ENCODE measurements around the gene OR14C36.

DNA sequence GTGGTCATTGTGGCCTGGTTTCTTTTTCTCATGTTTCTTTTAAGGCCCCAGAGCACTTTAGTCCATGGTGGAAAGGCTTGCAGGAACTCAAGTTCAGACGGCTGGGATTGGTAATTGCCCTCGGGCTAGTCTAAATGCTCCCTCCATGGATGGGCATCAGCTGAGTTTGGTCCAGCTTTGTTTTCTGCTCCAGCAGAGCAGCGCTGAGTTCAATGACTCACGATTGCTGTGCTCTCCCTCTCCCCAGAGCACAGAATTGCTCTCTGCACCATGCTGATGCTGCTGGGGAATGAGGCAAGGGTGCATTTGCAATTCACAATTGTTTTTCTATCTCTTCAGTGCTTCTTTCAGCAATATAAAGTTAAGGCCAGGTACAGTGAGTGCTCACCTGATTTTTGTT is 25.2 kb downstream of the OR14C36 start:
- TF ChIP-seq, protein P1, sequence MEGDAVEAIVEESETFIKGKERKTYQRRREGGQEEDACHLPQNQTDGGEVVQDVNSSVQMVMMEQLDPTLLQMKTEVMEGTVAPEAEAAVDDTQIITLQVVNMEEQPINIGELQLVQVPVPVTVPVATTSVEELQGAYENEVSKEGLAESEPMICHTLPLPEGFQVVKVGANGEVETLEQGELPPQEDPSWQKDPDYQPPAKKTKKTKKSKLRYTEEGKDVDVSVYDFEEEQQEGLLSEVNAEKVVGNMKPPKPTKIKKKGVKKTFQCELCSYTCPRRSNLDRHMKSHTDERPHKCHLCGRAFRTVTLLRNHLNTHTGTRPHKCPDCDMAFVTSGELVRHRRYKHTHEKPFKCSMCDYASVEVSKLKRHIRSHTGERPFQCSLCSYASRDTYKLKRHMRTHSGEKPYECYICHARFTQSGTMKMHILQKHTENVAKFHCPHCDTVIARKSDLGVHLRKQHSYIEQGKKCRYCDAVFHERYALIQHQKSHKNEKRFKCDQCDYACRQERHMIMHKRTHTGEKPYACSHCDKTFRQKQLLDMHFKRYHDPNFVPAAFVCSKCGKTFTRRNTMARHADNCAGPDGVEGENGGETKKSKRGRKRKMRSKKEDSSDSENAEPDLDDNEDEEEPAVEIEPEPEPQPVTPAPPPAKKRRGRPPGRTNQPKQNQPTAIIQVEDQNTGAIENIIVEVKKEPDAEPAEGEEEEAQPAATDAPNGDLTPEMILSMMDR (conservative IDR thresholded peaks at IDR 0.05; ENCODE audit: low read length) = no peak
- no peak for TF ChIP-seq EZH2phosphoT487 (IDR thresholded peaks at IDR 0.05; ENCODE audit: borderline replicate concordance)

Measured in Loucy (cell line).